GM20431 (cell line): ENCODE data around the gene FLAD1.

ENCODE experiments used
- in situ Hi-C: fragments of 300-500 bp; cut with MseI, MboI; formaldehyde crosslinking; loops from one replicate; pipeline ENCODE4 v1.15.0; 2020; ENCODE audit warnings: low sequenced_read_pairs; ENCODE audit not compliant: unreplicated experiment

The FLAD1 gene

GRCh38 chr1:154982897-154983648 lies at the start of gene FLAD1:
Gene FLAD1 (plus strand): TSS chr1:154983344. CDS start chr1:154983695, 351 bp downstream.
- in situ Hi-C loops: no loop called here

GRCh38 chr1:154934358-154934948 lies 48.7 kb upstream of the FLAD1 start:
- in situ Hi-C loops: no loop called here

- in situ Hi-C loops: no loop called here
Measured at GRCh38 chr1:154935749-154936554, 47.2 kb upstream of the FLAD1 start.

GRCh38 chr1:154936555-154937084 lies 46.5 kb upstream of the FLAD1 start, which contains the start of gene PMVK:
Gene PMVK (minus strand): TSS chr1:154936719. CDS start chr1:154936685, 34 bp downstream.
- in situ Hi-C loops: no loop called here

- in situ Hi-C loops: no loop called here
Measured at GRCh38 chr1:154937085-154937987, 45.8 kb upstream of the FLAD1 start.

GRCh38 chr1:154937988-154938386 lies 45.2 kb upstream of the FLAD1 start:
- in situ Hi-C loops: no loop called here

- in situ Hi-C loops: no loop called here
Measured at GRCh38 chr1:154938604-154939399, 44.3 kb upstream of the FLAD1 start.

- in situ Hi-C loops: no loop called here
Measured at GRCh38 chr1:154940213-154940560, 43.0 kb upstream of the FLAD1 start.

- in situ Hi-C loops: no loop called here
Measured at GRCh38 chr1:154940651-154941194, 42.4 kb upstream of the FLAD1 start.

- in situ Hi-C loops: no loop called here
Measured at GRCh38 chr1:154941333-154942013, 41.7 kb upstream of the FLAD1 start.

GRCh38 chr1:154943649-154944400 lies 39.3 kb upstream of the FLAD1 start:
- in situ Hi-C loops: no loop called here

- in situ Hi-C loops: no loop called here
Measured at GRCh38 chr1:154944401-154945159, 38.6 kb upstream of the FLAD1 start.

- in situ Hi-C loops: no loop called here
Measured at GRCh38 chr1:154945160-154945961, 37.8 kb upstream of the FLAD1 start.

- in situ Hi-C loops: no loop called here
Measured at GRCh38 chr1:154945962-154946850, 36.9 kb upstream of the FLAD1 start.

- in situ Hi-C loops: no loop called here
Measured at GRCh38 chr1:154948079-154948478, 35.1 kb upstream of the FLAD1 start.
